ENCODE data around the gene KATNA1. TPM values are rescaled to one million over a fixed set of nuclear protein-coding genes. Genes with fewer than 3 reads are reported as not detected.
A peak's percentile ranks its signal among the peaks of the same experiment; 100 is the strongest.

KATNA1 gene
- polyA plus RNA-seq, 3 donors, result 11.4 to 15.4 (median 14.5) TPM

GRCh38 chr6:149634315-149634714 lies 14.2 kb downstream of the KATNA1 start:
- Histone ChIP-seq H3K9me3 (replicated peaks in 1 of 2; ENCODE audit: control insufficient read depth in 1 of 2, insufficient read depth in 1 of 2, low read length in 2 of 2) (no peaks in the 10 kb centered on the region), H3K4me2 (replicated peaks; ENCODE audit: extremely low read depth, low read length, poor library complexity, severe bottlenecking) (no peak overlapping the region), H3K9ac (ENCODE audit: insufficient read depth, low read length, poor library complexity, severe bottlenecking) (no peak overlapping the region), H3K27ac (ENCODE audit: low read depth in 1 of 2, low read length in 2 of 2) (no peak overlapping the region), H3K27me3 (ENCODE audit: control insufficient read depth in 2 of 2, insufficient read depth in 2 of 2, low read length in 2 of 2) (no peaks in the 10 kb centered on the region), H4K20me1 (ENCODE audit: insufficient read depth, low read length) (no peaks in the 10 kb centered on the region), H3K79me2 (ENCODE audit: insufficient read depth, low read length) (peaks cover 8% of the 10 kb centered on the region), H3K36me3 (replicated peaks in 1 of 2; ENCODE audit: control insufficient read depth in 1 of 2, insufficient read depth in 2 of 2, low read length in 2 of 2) (peaks cover 14 to 50% of the 10 kb centered on the region in 2 donors), H3K4me3 (replicated peaks in 1 of 3; ENCODE audit: low read depth in 2 of 3, low read length in 3 of 3) (no peak overlapping the region), H3K4me1 (ENCODE audit: control insufficient read depth in 1 of 2, insufficient read depth in 2 of 2, low read length in 2 of 2) (peaks cover 1 to 7% of the 10 kb centered on the region in 2 donors), H2AFZ (ENCODE audit: insufficient read depth, low read depth, low read length, poor library complexity, severe bottlenecking) (no peak overlapping the region)
- intact Hi-C loops (cut with micrococcal nuclease), result no loop called here
- DNase-seq, result no peak
- H3K27me3 Mint-ChIP-seq (ENCODE audit: low read depth in 3 of 3), result no peaks in the 10 kb centered on the region
- no CpG with 5 or more reads among the region's 1 CpG for WGBS (ENCODE audit: insufficient coverage)
- peaks cover 22 to 52% of the 10 kb centered on the region in 2 donors for H3K36me3 Mint-ChIP-seq
- H3K4me1 Mint-ChIP-seq, result peaks cover 2% of the 10 kb centered on the region
- H3K27ac Mint-ChIP-seq, result no peak overlapping the region
- peaks cover 0 to 1% (median 0%) of the 10 kb centered on the region in 7 donors for H3K9me3 Mint-ChIP-seq
- TF ChIP-seq CTCF (IDR thresholded peaks at IDR 0.05), result no peak
- H3K4me3 Mint-ChIP-seq, result no peak overlapping the region

DNA sequence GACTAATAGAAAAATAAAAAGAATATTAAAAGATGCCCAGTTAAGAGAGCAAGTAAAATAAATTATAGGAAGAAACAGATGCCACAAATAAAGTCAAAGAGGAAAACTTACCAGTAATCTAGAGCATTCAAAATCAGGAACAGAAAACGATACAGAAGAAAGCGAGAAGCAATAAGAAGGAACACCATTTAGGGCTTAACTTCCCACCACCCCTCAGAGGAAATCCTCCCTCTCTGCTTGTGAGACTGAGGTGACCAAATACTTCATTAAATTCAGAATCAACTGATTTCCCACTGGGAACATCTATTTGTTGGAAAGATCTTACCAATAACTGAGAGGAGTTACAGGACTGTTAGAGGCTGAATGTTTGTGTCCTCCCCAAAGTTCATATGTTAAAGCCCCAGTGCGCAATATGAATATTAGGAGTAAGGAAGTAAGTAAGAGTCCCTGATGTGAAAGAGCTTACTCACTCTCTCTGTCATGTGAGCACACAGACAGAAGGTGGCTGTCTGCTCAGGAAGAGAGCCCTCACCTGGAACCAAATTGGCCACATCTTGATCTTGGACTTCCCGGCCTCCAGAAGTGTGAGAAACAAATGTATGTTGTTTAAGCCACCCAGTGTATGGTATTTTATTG lies 19.5 kb downstream of the KATNA1 start:
- no peaks in the 10 kb centered on the region for H3K9me3 ChIP-seq (replicated peaks in 1 of 2; ENCODE audit: control insufficient read depth in 1 of 2, insufficient read depth in 1 of 2, low read length in 2 of 2)
- H3K4me2 ChIP-seq (replicated peaks; ENCODE audit: extremely low read depth, low read length, poor library complexity, severe bottlenecking), result peak overlapping the region; percentile 70
- peak overlapping the region; percentile 87 to 97 (median 90) for H3K27ac Mint-ChIP-seq
- H3K36me3 ChIP-seq (replicated peaks in 1 of 2; ENCODE audit: control insufficient read depth in 1 of 2, insufficient read depth in 2 of 2, low read length in 2 of 2), result peaks cover 7 to 37% of the 10 kb centered on the region in 2 donors
- no peaks in the 10 kb centered on the region for H3K27me3 ChIP-seq (ENCODE audit: control insufficient read depth in 2 of 2, insufficient read depth in 2 of 2, low read length in 2 of 2)
- peak overlapping the region; percentile 53 for H3K9ac ChIP-seq (ENCODE audit: insufficient read depth, low read length, poor library complexity, severe bottlenecking)
- H4K20me1 ChIP-seq (ENCODE audit: insufficient read depth, low read length), result no peaks in the 10 kb centered on the region
- intact Hi-C loops (cut with micrococcal nuclease), result no loop called here
- peak; percentile 23 to 63 (median 51) for DNase-seq
- no peak for TF ChIP-seq CTCF (IDR thresholded peaks at IDR 0.05)
- no peaks in the 10 kb centered on the region for H3K79me2 ChIP-seq (ENCODE audit: insufficient read depth, low read length)
- H3K4me3 Mint-ChIP-seq, result peak overlapping the region; percentile 59 to 76
- peaks cover 0 to 1% (median 0%) of the 10 kb centered on the region in 3 donors for H3K27me3 Mint-ChIP-seq (ENCODE audit: low read depth in 3 of 3)
- peaks cover 12 to 21% of the 10 kb centered on the region in 2 donors for H3K4me1 ChIP-seq (ENCODE audit: control insufficient read depth in 1 of 2, insufficient read depth in 2 of 2, low read length in 2 of 2)
- H3K4me3 ChIP-seq (replicated peaks in 1 of 3; ENCODE audit: low read depth in 2 of 3, low read length in 3 of 3), result peak overlapping the region in 2 of 3 experiments; percentile 28 to 61
- peak overlapping the region; percentile 22 to 92 for H3K27ac ChIP-seq (ENCODE audit: low read depth in 1 of 2, low read length in 2 of 2)
- peak overlapping the region; percentile 65 for H2AFZ ChIP-seq (ENCODE audit: insufficient read depth, low read depth, low read length, poor library complexity, severe bottlenecking)
- H3K36me3 Mint-ChIP-seq, result peaks cover 22 to 48% of the 10 kb centered on the region in 2 donors
- WGBS (ENCODE audit: insufficient coverage), result 20% methylated on average over 1 of the region's 4 CpGs
- H3K4me1 Mint-ChIP-seq, result peaks cover 17% of the 10 kb centered on the region
- peaks cover 0 to 5% (median 0%) of the 10 kb centered on the region in 7 donors for H3K9me3 Mint-ChIP-seq
